Activated T-cell treated with anti-CD3 and anti-CD28 coated beads for 1 hour (primary cell): Measurements from ENCODE around the gene PA2G4.
"Not testable (repeated sequence)": the region's sequence is repeated elsewhere in the genome, so short reads cannot be mapped to it uniquely, and the experiment has no call there.

ENCODE experiments used
- DNase-seq: peaks from one replicate; pipeline ENCODE4 v3.0.0-alpha.2; 2020; ENCODE audit warnings: low read depth

PA2G4 gene

GRCh38 chr12:56099787-56100186 lies 4.6 kb upstream of the PA2G4 start:
- no peak for DNase-seq

DNA sequence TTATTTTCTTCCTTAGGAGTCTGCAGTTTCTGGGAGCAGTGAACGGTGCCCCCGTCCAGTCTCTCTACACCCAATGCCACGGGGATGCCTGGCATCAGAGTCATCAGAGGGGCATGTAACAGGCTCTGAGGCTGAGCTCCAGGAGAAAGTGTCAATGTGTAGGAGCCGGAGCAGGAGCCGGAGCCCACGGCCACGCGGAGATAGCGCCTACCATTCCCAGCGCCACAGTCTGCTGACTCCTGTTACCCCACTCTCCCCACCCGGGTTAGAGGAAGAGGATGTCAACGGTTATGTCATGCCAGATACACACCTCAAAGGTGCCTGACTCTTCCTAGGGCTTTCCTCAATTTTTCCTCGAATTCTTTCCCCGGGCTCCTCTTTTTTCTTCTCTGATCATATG lies 3.3 kb upstream of the PA2G4 start:
- no peak for DNase-seq

DNA sequence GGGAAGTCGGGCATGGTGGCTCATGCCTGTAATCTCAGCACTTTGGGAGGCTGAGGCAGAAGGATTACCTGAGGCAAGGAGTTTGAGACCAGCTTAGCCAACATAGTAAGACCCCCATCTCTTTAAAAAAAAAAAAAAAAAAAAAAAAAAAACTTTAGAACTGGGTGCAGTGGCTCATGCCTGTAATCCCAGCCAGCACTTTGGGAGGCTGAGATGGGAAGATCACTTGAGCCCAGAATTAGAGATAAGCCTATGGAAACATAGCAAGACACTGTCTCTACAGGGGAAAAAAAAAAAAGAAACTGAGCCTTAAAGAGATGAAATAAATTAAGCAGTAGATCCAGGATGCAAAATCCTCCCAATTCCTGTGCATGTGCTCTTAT lies 1.7 kb upstream of the PA2G4 start:
- no peak for DNase-seq

DNA sequence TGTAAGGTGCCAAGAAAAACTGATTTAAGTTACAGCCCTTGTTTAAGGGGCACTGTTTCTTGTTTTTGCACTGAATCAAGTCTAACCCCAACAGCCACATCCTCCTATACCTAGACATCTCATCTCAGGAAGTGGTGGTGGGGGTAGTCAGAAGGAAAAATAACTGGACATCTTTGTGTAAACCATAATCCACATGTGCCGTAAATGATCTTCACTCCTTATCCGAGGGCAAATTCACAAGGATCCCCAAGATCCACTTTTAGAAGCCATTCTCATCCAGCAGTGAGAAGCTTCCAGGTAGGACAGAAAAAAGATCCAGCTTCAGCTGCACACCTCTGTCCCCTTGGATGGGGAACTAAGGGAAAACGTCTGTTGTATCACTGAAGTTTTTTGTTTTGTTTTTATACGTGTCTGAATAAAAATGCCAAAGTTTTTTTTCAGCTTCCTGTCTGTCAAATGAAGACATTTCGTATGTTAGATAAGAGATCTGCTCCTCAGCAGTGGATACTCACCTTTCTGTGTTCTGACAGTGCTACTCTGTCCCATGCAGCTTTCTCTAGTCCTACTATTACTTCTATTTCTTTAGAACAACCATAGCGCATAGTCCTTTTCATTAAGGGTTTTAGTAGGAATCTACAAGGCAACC lies 1.2 kb upstream of the PA2G4 start:
- DNase-seq, result no peak

DNA sequence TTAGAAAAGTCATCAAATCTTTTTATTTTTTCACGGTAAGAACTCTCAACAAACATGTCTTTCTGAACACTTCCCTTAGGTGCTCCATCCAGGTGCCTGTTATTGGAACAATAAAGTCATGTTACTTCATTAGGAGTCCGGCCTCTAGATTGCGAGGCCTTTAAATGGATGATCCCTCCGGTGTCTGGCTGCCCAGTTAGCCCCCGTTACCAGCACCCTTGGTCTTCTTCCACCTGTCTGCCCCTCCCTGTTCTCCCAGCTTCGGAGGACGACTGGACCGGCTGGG lies 593 bp upstream of the PA2G4 start:
- no peak for DNase-seq

- no peak for DNase-seq
These were observed 653 bp downstream of the PA2G4 start for GRCh38 chr12:56104815-56105608.

DNA sequence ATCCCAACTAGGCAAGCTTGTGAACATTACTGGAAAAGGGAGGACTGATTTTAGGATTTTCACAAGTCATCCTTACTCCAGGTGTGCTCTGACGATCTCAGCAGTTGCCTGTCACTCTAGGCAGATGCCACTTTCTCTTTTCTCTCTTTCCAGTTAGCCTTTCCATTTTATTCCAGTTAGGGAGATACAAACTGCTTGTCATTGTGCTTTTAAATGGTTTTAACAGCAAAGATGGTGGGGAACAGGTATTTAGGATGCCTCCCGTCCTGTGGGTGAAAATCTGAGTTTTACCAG lies 1.2 kb downstream of the PA2G4 start:
- no peak for DNase-seq

- no peak for DNase-seq
These were observed 2.9 kb downstream of the PA2G4 start for GRCh38 chr12:56107242-56107641.

DNA sequence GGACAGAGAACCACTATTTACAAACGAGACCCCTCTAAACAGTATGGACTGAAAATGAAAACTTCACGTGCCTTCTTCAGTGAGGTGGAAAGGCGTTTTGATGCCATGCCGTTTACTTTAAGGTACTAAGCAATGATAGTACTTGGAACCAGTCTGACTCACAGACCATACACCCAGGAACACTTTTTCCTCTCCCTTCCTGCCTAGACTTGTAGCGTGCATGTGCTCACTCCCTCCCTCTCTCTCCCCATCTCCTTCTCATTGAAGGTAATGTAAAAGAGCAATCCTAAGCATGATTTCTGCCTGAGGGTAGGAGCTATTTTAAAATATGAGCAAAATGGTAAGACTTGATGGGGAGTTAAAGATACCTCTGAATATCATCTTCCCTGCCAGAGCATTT lies 6.2 kb downstream of the PA2G4 start:
- DNase-seq, result no peak

DNA sequence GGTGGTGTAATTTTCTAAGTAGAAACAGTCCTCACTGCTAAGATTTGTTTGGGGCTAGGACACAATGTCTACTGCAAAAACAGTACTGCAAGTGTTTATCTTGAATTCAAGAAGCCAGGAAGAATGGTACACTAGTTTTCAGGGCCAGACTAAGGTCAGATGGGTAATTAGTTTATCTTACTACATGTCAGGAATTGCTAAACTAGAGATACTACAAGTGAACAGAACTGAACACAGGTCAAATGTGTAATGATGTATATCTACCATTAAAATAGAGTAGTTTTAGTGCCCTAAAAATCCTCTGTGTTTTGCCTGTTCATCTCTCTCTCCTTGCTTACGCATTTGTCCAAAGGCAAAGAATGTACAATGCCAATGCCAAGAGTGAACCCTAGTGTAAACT lies 9.7 kb downstream of the PA2G4 start:
- DNase-seq, result no peak

DNA sequence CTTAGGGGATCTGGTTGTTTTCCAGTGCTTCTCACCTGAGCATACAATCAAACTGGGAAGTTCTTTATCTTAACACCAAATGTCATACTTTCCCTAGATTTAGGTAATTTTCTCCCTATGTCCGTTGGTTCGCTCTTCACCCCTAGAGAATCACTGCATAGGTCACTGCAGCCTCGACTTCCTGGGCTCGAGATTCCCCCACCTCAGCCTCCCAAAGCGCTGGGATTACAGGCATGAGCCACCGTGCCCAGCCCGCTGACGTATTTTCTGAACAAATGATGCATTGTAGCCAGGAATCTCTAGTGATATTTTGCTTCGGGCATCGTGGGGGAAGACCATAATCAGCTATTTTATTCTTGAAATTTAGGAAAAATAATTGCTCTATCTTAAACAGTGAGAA lies 11.0 kb downstream of the PA2G4 start:
- DNase-seq, result no peak

GRCh38 chr12:56116267-56117081 lies 12.1 kb downstream of the PA2G4 start, which contains the start of gene RPL41:
TSS of gene RPL41 (plus strand) at chr12:56116633.
- peak; percentile 93 for DNase-seq

- not testable (repeated sequence) for DNase-seq
These were observed 12.8 kb downstream of the PA2G4 start for GRCh38 chr12:56117082-56117706.

DNA sequence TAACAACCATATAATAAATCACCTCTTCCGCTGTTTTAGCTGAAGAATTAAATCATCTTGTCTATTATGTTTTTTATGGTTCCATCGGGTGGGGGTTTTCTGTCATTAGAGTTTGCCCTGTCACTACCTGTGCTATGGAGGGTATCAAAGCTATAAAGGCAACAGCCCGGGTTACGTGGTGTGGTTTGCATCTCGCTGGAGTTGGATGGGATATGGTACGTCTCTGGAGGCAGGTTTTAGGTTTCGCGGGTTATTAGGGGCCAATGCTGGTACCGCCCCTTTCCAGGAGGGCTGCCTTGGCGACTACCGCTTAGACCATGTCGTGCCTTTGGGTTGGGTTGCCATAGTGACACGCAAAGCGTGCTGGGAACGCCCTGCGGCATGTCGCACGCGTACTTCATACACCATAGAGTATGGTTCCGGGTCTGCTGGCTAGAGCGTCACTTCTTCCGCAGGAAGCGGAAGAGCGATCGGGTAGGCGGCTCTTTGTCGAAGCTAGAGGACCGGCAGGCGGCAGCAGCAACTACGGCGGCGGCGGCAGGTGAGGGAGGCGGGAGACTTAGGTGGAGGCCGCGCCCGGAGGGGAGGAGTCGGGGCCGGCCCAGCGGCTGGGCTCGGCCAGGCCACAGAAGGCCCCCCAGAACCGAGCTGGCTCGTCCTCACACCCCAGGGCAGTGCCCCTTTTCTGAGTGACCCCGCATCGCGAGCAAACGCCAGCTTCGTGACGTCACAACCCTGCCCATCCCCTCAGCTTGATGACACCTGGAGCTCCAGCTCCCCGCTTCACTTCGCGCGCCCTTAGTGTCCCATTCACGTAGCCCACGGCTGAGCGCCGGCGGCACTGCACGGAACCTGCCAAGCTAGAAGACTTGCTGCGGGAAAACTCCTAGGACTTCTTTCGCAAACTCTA lies 13.7 kb downstream of the PA2G4 start, which contains the start of gene ZC3H10:
Gene ZC3H10 (plus strand): TSS at position 489 of the 910 bp plus-strand sequence. CDS start 2,297 bp downstream, outside the sequence.
- peak; percentile 89 for DNase-seq

- DNase-seq, result no peak
These were observed 14.5 kb downstream of the PA2G4 start for GRCh38 chr12:56118688-56119357.

GRCh38 chr12:56119361-56119796 lies 15.0 kb downstream of the PA2G4 start:
- peak; percentile 37 for DNase-seq

- DNase-seq, result no peak
These were observed 15.9 kb downstream of the PA2G4 start for GRCh38 chr12:56120158-56120846.

GRCh38 chr12:56121204-56121870 lies 17.0 kb downstream of the PA2G4 start:
- DNase-seq, result no peak

DNA sequence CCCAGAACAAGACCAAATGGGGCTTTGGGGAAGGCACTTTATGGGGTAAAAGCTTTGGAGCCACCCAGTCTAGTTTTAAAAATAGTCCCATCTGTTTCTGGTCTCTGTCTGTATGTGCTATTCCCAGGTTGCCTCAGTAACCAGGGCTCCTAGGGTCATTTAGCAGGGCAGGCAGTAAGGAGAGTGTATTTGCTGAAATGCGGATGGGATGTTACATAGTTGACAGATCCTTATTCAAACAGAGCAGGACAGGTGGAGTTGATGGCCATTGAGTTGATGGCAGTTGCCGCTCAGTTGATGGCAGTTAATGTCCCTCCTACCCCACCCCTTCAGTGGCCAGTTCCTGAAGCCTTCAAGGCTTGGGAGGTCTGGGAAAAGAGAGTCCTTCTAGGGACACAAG lies 18.3 kb downstream of the PA2G4 start:
- DNase-seq, result no peak

DNA sequence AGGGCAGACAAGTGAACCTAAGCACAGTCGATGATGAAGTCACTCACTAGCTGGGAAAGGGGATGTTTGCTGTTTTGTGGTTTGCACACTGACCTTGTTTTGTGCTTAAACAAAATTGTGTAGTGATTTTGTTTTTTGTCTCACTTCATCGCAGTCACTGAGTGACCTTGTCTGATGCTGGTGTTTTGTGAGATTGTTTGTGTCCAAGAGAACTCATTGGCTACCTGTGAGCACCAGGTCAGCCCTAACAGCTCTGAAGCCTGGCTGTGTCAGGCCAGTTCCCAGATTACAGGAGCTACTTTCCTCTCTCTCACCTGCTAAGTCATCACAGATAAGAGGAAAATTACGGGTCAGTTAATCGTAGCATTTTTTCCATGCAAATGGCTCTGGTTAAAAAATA lies 19.8 kb downstream of the PA2G4 start:
- DNase-seq, result no peak
